KG1 (cell line): ENCODE measurements around the gene LCOR.
"Not testable (repeated sequence)": the region's sequence is repeated elsewhere in the genome, so short reads cannot be mapped to it uniquely, and the experiment has no call there.

Source experiments
- DNase-seq: peaks from one replicate; lab custom pipeline; 2025; lab: John Stamatoyannopoulos, UW

The LCOR gene

DNA sequence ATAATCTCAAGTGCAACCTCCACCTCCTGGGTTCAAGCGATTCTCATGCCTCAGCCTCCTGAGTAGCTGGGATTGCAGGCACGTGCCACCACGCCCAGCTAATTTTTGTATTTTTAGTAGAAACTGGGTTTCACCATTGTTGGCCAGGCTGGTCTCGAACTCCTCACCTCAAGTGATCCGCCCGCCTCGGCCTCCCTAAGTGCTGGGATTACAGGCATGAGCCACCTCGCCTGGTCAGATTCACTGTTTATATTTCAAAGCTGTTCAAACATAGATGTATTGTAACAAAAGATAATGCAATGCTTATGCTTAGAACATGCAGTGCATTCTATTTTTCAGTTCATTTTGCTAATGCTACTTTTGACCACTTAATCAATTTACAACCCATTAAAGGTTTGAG is 111.1 kb downstream of the LCOR start:
- not testable (repeated sequence) for DNase-seq

DNA sequence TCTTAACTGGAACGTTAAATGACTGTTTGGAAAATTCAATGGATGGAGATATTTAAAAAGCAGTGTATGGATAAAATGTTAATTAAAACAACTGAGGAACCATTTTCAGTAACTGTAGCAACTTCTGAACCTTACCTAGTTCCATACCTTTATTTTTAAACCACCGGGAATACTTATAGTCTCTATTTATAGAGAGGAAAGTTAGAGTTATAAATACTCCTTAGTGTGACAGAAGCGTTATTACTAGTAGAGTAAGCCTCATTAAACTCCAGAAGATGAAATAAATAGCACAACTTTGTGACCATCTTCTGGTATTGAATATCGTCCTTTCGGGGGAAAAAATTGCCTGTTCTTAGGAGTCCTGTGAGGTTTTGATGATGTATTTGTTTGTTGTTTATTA is 114.9 kb downstream of the LCOR start:
- DNase-seq: no peak

DNA sequence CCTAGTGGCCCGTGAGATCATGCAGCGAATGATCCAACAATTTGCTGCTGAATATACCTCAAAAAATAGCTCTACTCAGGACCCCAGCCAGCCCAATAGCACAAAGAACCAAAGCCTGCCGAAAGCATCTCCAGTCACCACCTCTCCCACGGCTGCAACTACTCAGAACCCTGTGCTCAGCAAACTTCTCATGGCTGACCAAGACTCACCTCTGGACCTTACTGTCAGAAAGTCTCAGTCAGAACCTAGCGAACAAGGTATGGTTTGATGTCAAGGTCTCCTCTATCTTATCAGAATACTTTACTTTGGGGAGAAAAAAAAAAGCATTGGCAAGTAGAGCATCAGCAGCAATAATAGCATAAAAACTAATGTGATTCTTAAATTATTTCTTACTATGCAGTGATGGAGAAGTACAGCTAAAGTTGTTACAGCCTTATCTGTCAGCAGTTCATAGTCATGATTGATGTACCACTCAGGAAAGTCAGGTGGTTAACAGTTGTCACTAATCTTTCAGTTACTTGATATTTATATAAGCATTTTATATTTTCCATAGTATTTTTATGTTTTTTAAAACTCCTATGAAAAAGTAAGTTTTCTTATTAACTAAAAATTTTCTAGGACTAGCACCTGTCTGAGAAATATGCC is 117.1 kb downstream of the LCOR start:
- DNase-seq: no peak

DNA sequence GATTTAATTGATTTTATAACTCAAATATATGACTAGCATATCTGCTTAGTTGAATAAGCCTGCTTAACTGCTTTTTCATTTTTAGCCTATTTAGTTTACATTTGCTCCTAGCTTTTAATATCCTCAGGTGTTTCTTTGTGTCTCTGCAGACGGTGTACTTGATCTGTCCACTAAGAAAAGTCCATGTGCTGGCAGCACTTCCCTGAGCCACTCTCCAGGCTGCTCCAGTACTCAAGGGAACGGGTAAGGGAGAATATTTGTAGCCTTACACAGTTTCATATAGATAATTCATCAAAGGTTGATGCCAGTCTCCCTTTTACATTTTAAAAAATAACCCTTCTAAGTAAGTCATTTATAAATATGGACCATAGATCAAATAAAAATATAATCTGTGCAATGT is 119.9 kb downstream of the LCOR start:
- no peak for DNase-seq

DNA sequence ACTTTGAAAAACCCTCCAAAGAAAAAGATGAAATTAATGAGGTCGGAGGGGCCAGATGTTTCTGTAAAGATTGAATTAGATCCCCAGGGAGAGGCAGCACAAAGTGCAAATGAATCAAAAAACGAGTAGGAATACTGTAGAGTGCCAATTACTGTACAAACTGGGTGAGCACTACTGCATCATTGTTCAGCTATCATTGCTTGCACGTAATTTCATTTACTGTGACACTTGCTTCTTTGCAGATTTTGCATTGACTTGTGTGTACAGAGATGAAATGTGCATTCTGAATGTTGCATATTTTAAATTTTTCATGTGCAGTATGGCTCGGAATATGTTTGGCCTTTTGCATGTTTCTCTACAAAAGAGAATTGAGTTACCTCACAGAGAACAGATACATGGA is 123.7 kb downstream of the LCOR start:
- no peak for DNase-seq

DNA sequence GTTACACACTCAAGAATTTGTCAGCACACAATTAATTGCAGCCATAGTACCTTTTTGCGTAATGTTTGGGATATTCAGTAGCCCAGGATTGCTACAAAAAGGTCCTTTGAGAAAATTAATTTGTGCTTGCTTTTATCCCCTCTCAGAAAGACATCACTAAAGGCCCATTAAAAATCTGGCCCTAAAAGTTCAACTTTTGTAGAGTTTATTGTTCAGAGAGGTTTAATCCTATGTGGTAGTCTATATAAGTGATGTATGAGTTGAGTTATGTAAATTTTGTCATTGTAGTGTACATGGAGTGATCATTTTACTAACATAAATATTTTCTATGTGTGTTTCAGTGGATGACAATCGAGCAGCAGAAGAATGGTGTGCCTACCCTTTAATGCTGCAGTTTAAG is 126.0 kb downstream of the LCOR start:
- no peak for DNase-seq

DNA sequence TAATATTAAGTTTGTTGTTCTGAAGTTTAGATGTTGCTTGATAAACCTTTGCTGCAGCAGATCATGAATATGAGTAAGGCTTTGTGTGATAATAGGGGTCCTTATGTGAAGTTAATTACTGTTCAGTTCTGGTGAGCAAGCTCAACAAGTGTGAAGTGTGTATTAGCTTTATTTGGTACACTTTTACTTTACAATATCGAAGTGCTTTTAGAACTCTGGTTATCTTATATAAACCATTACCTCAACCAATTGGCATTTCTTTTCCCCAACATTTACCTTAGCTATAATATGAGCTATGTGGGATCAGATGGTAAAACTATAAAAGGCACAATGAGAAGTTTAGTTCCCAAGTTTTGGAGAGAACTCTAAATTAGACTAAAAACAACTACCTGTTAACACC is 127.6 kb downstream of the LCOR start:
- DNase-seq: no peak

DNA sequence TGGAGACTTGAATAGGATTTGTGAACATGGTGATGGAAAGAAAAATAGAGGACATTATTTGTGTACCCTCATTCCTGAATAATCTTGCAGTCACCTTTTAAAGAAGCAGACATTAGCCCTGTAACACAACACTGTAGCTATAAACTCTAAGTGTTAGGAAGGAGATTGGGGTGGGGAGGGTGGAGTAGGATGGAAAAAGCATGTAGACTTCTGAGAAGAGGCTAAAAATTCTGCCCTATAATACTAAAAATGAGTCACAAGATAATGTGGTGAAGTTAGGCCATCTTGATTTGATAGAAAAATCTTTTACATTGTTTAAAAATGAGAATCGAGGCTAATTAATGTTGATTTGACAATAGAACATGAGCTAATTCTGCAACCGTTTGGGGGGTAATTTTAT is 128.8 kb downstream of the LCOR start:
- no peak for DNase-seq

DNA sequence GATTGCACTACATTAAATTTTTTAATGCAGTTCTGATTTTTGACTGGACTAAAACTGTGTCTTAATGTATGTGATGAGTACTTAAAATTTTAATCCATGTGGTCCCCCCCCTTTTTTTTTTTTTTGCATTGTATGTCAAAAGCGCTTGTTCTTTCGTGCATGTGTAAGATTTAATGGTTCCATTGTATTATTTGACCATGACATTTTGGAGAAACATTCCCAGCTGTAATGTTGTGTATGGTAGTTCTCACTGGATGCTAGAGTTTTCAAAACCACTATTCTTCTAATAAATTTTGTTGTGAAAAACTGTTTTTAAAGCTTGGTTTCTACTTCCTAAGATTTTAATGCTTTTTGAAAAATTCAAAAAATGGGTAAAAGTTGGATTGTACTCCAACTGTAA is 132.0 kb downstream of the LCOR start:
- DNase-seq: no peak

DNA sequence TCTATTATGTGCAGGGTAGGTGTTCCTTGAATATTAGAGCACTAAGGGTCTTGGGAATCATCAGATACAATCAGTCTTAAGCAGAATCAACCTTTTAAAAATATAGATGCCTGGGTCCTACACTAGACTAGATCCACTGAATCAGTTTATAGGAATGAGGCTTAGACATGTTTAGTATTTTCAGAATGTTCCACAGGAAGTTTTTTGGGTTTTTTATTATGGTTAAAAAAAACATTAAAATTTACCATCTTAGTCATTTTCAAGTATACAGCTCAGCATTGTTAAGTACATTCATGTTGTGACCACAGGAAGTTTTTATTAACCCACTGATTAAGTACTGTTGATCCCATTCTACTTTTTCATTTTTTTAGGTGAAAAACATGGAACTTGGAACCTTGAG is 135.7 kb downstream of the LCOR start:
- DNase-seq: no peak

DNA sequence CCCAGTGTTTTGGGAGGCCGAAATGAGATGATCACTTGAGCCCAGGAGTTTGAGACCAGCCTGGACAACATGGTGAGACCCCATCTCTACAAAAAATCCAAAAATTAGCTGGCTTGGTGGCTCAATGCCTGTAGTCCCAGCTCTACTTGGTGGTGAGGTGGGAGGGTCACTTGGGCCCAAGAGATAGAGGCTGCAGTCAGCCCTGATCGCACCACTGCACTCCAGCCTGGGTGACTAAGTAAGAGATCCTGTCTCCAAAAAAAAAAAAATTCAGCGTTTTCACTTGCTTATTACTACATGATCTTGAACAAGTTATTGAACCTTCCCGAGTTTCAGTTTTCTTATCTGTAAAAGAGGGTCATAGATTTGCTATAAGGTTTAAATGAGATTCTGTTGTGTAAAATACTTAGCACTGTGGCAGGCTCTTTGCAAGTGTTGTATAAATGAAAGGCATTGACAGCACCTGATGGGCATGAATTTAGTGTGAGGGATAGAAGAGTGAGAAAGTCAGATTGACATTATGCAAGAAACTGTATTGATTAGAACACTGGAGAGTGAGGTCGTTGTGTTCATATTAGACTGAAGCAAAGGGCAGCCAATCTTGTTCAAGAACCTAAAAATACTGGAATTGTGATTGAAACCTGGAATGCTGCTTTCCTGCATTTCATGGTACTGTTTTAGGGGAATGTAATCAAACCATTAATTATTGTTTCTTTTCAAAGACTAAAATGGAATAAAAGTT is 136.8 kb downstream of the LCOR start:
- no peak for DNase-seq

DNA sequence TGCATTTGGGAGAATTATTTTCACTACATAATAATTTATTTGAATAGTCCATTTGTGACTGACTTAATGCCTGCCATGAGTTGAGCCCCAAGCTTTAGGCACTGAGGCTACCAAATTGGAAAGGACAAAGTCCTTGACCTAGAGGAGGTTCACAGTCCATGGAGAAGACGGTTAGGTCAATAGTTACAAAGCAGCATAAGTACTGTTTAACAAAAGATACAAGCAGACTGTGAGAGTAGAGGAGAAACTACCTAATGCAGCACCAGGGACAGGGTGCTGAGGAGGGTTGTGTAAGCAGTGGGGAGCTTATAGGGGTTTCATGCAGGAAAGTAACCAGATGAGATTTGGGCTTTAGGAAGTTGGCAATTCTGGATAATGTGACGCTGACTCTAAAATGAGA is 139.2 kb downstream of the LCOR start:
- DNase-seq: no peak

DNA sequence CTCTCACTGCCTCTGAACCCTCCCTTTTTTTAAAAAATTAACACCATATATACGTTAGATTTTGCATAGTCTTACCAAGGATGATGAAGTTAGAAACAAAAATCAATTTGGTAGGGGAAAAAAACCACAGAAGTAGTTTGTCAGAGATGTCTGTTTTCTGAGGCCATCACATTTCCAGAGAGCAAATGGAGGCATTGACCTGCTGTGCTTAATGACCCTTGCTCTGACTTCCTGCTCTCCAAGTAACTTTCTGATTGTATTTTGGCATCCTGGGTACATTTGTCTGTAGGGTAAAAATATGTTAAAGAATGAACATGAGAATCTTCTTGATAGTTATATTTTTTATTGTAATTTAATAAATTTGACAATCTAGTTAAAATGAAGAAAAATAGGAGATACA is 140.2 kb downstream of the LCOR start:
- DNase-seq: no peak

DNA sequence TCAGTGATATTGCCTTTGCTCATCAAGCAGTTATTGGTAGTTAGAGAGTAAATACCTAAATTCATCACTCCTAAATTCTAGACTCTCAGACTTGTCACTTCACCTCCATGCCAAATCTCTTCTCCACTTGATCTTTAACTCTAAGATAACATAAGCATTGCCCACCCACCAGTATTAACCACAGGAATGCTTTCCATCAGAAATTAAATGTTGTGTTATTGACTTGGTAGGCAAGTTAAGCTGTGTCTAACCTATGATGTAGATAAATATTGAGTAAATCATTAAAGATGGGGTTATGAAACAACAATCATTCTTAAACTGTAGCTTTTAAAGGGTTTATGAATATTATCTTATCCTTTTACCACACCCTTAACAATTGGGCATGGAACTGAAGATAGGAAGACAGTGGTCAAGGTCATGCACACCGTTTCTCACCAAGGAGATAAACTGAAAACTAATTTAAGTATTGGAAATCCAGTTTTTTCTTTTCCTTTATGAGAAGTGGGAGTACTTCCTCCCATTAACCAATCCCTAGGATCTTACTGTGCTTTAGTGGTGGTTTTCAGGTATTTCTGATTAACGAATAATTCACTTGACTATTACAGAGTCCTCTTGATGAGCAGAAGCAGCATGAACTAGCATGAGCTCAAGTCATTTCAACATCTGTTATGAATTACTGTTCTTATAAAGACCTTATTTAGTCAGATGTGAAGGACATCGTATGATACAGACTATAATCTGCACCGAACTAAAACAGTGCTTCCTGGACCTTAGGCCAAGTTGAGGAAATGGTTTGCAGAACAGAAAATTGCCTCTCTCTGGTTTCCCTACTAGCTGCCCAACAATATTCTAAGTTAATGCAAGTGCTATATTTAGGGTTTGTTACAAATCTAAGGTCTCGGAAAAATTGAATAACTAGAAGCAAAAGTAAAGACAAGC is 142.0 kb downstream of the LCOR start:
- DNase-seq: no peak

DNA sequence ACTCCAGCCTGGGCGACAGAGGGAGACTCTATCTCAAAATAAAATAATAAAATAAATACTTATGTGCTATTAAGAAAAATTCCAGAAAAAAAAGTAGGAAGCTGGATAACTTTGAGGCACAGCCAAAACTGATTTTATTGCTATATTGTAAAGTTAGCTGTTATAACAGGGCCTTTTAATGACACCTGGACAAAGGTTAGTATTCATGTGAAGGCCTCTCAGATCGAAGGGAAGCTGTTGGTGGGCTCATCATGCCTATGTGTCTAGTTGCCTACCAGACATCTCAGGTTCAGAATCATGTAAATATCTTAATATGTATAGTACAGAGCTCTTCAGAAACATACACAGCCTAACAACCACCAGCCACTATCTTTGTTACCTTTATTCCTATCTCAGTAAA is 143.0 kb downstream of the LCOR start:
- no peak for DNase-seq

DNA sequence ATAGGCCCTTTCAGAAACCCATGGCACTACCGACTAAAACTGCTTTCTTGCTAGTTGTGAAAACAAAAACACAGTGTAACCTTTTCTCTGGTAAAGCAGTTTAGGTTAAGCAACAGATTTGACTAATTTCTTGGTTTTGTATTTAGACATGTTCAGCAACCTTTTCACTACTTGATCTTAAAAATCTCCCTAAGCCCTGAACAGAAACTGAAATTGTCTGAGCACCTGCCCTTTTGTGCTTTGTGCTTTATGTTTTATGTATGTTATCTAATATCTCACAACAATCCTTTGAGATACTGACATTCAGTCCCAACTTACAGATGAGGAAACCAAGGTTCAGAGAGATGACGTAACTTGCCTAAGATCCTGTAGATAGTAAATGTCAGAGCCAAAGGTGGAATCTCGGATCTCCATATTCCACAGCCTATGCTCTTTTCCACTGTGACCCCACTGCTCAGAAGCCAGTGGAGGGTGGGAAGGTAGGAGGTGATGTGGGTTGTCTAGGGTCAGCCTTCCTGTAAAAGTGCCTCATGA is 146.6 kb downstream of the LCOR start:
- DNase-seq: no peak

DNA sequence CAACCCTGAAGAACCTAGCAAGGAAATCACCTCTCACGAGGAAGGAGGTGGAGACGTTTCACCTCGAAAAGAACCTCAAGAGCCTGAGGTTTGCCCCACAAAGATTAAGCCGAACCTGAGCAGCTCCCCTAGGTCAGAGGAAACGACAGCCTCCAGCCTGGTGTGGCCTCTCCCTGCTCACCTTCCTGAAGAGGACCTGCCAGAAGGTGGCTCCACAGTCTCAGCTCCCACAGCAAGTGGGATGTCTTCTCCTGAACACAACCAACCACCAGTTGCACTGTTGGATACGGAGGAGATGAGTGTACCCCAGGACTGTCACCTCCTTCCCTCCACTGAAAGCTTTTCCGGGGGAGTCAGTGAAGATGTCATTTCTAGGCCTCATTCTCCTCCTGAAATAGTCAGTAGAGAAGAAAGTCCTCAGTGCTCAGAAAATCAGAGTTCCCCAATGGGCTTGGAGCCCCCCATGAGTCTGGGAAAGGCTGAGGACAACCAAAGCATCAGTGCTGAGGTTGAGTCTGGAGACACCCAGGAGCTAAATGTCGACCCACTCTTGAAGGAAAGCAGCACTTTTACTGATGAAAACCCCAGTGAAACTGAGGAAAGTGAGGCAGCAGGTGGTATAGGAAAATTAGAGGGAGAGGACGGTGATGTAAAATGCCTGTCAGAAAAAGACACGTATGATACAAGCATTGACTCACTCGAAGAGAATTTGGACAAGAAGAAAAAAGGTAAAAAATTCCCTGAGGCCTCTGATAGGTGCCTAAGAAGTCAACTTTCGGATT is 150.2 kb downstream of the LCOR start:
- DNase-seq: no peak

DNA sequence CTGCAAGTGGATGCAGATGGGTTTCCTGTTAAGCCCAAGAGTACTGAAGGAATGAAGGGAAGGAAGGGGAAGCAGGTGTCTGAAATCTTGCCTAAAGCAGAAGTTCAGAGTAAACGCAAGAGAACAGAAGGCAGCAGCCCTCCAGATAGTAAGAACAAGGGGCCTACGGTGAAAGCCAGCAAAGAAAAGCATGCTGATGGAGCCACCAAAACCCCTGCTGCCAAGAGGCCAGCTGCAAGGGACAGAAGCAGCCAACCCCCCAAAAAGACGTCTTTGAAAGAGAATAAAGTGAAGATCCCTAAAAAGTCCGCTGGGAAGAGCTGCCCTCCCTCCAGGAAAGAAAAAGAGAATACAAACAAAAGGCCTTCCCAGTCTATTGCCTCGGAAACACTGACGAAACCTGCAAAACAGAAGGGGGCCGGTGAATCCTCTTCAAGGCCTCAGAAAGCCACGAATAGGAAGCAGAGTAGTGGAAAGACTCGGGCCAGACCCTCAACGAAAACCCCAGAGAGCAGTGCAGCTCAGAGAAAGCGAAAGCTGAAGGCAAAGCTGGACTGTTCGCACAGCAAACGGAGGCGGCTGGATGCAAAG is 152.5 kb downstream of the LCOR start:
- peak; percentile 54 for DNase-seq

DNA sequence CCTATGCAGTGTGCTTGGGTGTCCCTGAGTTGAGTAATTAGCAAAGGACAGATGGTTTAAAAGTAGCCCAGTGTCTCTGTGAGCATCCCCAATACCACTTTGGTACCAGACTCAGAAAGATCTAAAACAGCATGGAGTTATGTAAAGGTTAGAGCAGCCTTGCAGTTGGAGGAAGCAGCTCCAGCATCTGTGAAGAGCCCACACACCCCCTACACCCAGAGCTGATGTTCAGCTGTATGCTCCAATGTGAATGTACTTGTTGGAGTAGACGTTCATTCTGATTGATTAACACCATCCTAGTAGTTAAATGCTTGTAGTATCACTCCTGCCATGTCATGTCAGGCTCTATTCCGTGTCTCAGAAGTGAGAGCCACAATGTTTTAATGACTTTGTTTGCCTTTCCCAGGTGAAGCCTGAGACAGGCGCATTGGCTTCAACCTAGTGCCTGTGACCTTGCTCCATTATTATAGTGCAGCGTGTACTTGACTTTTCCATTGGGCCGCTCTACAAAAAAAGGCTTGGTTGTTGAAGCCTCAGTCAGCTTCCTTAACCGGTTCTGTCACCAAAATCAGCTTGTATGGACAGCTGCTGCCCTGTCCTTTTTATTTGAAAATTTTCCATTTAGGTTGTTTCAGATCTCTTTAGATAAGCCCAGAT is 154.2 kb downstream of the LCOR start:
- no peak for DNase-seq

DNA sequence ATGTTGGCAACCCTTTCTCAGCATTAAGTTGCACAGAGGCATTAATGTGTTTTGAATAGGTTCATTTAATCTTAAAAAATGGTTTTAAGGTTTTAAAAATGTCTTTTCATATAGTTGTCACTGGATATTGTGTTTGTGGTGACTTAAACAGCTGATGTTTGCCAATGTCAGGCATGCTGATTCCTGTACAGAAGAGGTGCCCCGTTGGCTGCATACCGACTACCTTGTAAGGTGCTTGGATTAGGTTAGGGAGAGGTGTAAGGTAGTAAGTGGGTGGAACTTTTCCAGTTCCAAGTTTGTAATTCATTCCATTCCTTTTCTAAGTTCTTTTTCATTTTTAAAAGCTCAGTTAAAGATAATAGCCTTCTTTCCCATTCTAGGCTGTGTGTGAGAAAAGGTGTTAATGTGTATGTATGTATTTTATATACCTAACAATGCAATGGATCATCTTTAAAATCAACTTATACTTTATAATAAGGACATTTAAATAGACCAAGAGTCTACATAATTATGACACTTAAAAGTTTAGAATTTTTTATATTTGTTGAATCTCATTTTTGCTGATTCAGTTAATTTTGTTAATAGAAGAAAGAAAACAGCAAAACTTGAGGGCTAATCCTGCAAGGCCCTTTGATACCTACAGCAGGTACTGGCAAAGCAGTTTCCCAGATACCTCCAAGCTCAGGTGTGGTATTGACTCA is 155.2 kb downstream of the LCOR start:
- no peak for DNase-seq
